DMS114 treated with DMSO at 0.1 percent for 48 hours (cell line): ENCODE data around the gene CLPTM1L.
A peak's percentile ranks its signal among the peaks of the same experiment; 100 is the strongest.

Experiments
- DNase-seq: peaks from one replicate; lab custom pipeline; 2025; ENCODE audit not compliant: unreplicated experiment; lab: John Stamatoyannopoulos, UW

CLPTM1L gene

GRCh38 chr5:1344975-1345838 is at the start of gene CLPTM1L:
CLPTM1L (minus strand) TSS chr5:1345099; CDS start chr5:1344841, 258 bp downstream.
- DNase-seq = peak; percentile 64

DNA sequence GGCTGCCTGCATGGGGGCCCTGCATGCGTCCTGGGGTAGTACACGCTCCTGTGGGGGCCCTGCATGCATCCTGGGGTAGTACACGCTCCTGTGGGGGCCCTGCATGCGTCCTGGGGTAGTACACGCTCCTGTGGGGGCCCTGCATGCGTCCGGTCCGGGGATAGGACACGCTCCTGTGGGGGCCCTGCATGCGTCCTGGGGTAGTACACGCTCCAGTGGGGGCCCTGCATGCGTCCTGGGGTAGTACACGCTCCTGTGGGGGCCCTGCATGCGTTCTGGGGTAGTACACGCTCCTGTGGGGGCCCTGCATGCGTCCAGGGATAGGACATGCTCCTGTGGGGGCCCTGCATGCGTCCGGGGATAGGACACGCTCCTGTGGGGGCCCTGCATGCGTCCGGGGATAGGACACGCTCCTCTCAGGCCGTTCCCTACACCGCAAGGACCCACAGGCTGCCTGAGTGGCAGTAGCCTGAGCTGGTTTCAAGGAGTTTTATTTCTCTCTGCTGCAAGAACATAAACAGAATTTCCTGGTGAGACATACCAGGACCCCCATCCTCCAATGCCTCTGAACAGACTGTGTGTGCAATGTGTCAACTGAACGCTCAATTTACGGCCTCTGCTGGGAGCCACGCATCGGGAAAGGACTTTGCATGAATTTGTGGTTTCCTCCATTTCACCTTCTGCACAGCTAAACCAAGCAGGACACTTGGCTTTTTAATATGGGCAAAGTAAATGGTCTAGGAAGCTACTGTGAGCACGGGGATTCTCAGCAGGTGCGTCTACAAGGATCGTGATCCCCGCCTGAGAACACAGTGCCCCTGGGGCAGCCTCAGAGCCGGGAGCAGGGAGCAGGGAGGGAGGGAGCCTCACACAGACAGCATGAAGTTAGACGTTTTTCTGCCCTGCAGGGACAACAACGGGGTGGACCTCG is 48.9 kb upstream of the CLPTM1L start:
- DNase-seq = no peak

GRCh38 chr5:1392801-1393565 is 48.1 kb upstream of the CLPTM1L start:
- DNase-seq = no peak

GRCh38 chr5:1392261-1392660 is 47.4 kb upstream of the CLPTM1L start:
- DNase-seq = no peak

GRCh38 chr5:1391691-1392090 is 46.8 kb upstream of the CLPTM1L start:
- no peak for DNase-seq

DNA sequence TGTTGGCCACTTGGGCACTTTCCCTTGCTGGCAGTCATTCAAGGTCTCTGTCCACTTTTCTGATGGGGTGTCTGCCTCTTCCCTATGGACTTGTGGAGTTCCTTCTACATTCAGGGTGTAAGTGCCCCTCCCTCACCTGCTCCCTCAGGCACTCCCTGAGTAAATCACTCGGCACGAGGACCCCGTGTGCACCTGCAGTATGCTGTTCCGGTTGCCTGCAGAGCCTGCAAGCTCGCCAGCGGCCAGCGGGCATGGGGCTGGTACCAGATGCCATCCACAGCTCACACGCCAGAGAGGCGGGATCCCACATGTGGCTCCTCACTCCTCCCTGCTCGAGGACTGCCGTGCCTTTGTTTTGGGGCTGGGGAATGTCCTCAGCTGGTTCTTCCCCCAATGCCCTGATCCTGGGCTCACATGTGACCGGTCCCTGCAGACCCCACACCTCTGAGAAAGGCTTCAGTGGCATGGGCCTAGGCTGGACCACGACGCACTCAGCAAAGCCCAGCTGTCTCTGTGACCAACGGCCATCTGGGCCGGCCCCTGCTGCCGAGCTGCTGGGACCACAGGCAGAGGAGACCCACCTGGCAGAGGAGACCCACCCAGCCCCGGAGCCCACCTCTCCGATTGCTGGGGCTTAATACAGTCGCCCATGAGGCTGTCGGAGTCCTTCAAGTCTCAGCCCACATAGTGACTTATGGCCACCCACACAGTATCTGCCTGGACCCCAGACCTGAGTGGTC is 46.1 kb upstream of the CLPTM1L start:
- DNase-seq = no peak

DNA sequence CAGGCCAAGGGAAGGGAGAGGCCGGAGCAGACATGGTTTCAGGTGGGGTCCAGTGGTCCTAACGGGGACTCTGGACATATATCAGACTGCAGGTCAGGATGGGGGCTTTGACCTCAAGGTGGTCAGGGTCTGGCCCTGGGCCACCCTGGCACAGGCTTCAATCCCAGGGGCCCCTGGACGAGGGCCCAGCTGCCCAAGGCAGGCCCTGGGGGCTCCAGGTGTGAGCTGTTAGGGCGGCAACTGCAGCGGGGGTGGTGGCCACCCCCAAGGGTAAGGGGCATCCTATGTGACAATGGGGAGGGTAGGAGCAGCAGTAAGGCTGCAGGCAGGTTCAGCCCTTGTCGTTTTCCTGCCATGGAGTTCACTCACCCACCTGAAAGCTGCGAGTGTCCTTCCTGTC is 45.4 kb upstream of the CLPTM1L start:
- DNase-seq = no peak

GRCh38 chr5:1388383-1388967 is 43.6 kb upstream of the CLPTM1L start:
- no peak for DNase-seq

GRCh38 chr5:1387876-1388275 is 43.0 kb upstream of the CLPTM1L start:
- no peak for DNase-seq

DNA sequence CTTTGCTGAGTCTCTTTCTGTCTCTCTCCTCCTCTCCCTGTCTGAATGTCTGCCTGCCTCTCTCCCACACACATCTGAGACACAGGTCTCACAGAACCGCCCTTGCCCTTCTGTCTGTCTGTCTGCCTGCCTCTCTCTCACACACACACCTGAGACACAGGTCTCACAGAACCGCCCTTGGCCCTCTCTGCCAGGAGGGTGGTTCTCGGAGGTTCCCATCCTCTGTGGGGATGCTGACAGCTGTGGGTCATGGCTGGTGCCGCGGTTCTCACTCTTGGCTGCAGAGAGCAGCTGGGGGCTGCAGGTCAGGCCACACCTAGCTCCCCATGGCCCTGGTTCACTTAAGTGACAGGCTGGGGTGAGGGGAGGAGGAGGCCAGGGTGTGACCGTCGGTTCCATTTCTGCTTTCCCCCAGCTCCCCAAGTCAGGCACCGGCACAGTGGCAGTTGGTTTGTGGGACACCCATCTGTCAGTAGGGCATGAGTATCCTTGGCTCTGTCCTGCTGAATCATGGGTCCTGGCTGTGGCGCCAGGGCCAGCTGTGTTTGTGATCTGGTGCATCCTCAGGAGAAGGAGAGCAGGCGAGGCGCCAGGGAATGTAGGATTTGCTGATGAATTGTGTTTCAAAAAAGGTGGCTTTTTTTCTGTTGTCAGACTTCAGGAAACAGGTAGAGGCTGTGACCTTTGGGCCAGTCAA is 42.3 kb upstream of the CLPTM1L start:
- no peak for DNase-seq

DNA sequence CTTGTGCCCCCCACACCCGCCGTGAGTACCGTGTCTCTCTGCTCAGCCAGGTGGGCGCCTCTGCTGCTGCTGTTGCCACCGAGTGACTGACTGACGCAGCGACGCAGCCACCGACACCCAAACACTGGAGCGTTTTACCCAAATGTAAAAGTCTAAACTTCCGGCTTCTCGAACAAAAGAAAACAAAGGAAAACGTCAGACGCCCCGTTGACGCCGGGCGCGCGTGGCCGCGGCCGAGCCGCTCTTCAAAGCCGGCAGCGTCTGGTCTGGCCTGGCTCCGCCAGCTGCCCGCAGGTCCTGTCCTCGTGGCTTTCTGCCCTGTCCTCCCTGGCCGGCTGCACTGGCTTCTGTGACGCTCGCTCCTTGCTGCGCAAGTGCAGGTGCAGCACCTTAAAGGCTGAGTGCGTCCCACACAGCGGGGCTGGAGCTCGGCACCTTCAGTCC is 41.4 kb upstream of the CLPTM1L start:
- DNase-seq = no peak

GRCh38 chr5:1385395-1386273 is 40.7 kb upstream of the CLPTM1L start:
- peak; percentile 46 for DNase-seq

GRCh38 chr5:1384521-1384920 is 39.6 kb upstream of the CLPTM1L start:
- DNase-seq = no peak

DNA sequence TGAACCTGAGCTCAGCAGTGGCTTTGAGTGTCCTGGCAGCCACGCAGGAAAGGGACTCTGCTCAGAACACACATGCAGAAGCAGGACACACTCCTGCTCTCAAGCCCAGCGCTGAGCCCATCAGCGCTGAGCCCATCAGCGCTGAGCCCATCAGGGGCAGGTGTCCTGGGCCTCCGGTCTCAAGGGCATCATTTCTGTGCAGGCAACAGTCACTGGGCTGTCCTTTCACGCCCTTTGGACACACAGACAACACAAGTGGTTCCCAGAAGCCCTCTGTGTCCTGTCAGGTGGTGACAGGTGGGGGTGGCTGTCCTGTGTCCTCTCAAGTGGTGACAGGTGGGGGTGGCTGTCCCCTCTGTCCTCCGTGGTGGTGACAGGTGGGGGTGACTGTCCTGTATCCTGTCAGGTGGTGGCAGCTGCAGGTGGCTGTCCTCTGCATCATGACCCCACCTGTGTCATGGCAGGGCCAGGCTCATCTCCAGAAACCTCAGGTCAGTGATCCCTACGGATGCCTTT is 39.0 kb upstream of the CLPTM1L start:
- no peak for DNase-seq

GRCh38 chr5:1383344-1383743 is 38.4 kb upstream of the CLPTM1L start:
- no peak for DNase-seq

GRCh38 chr5:1382248-1382700 is 37.4 kb upstream of the CLPTM1L start:
- no peak for DNase-seq

- no peak for DNase-seq
Observed at GRCh38 chr5:1381370-1382247, 36.7 kb upstream of the CLPTM1L start.
